Measurements from ENCODE around the gene IL6. TPM values are rescaled to one million over a fixed set of nuclear protein-coding genes. Genes with fewer than 3 reads are reported as not detected.
"Not testable (repeated sequence)": the region's sequence is repeated elsewhere in the genome, so short reads cannot be mapped to it uniquely, and the experiment has no call there.

The IL6 gene
- total and polyA plus RNA-seq, 9 of the 15 experiments (the other 6 are each of a cell fraction or from before 2014, with no cell fraction given) = 0.76 to 2.9 (median 1.5) TPM

- TF ChIP-seq MTA1 (IDR thresholded peaks at IDR 0.05; ENCODE audit: borderline replicate concordance) (peak; percentile 69; the same call in 1 of the 2 replicates), PKNOX1 (IDR thresholded peaks at IDR 0.05) (peak; percentile 90), FOSL1 (tag; conservative IDR thresholded peaks at IDR 0.05) (peak; percentile 68), BACH1 (tag; IDR thresholded peaks at IDR 0.05) (peak; percentile 65; the same call in 1 of the 2 replicates), HDAC3 (IDR thresholded peaks at IDR 0.05; ENCODE audit: borderline replicate concordance, partially characterized antibody) (peak; percentile 48), CXXC5 (CRISPR knock-in tag; IDR thresholded peaks at IDR 0.05) (peak; percentile 29; the same call in 1 of the 2 replicates), SMARCA4 (IDR thresholded peaks at IDR 0.05) (peak; percentile 92), MNT (conservative IDR thresholded peaks at IDR 0.05) (peak; percentile 62 to 83; a peak in 3 of 4 replicates), ZNF766 (CRISPR knock-in tag; conservative IDR thresholded peaks at IDR 0.05) (0 out of 2 replicates have a peak, but pooled peaks have one; percentile 39), MTA2 (IDR thresholded peaks at IDR 0.05; ENCODE audit: low read depth) (peak; percentile 31; the same call in 1 of the 2 replicates), SUPT5H (IDR thresholded peaks at IDR 0.05) (peak; percentile 45; the same call in 1 of the 2 replicates), ESRRA (IDR thresholded peaks at IDR 0.05; ENCODE audit: borderline replicate concordance, low read depth) (0 out of 2 replicates have a peak, but pooled peaks have one; percentile 12), FOXK2 (conservative IDR thresholded peaks at IDR 0.05 in 1 of 2, IDR thresholded peaks at IDR 0.05 in 1 of 2; ENCODE audit: low read depth in 2 of 2) (peak; percentile 98 to 99), NFE2L1 (tag; IDR thresholded peaks at IDR 0.05; ENCODE audit: borderline replicate concordance, low read depth) (peak; percentile 94), GATAD2B (IDR thresholded peaks at IDR 0.05; ENCODE audit: borderline replicate concordance) (peak; percentile 77), FOXJ2 (tag; IDR thresholded peaks at IDR 0.05) (peak; percentile 73; the same call in 1 of the 2 replicates), RAD51 (IDR thresholded peaks at IDR 0.05; ENCODE audit: borderline replicate concordance, low read depth) (0 out of 2 replicates have a peak, but pooled peaks have one; percentile 24), MEIS2 (IDR thresholded peaks at IDR 0.05; ENCODE audit: partially characterized antibody) (peak; percentile 87), SMARCE1 (IDR thresholded peaks at IDR 0.05) (peak; percentile 85), TAL1 (IDR thresholded peaks at IDR 0.05) (peak; percentile 36; the same call in 1 of the 2 replicates), GATAD2A (IDR thresholded peaks at IDR 0.05) (peak; percentile 51; the same call in 1 of the 2 replicates), TEAD1 (CRISPR knock-in tag; IDR thresholded peaks at IDR 0.05) (0 out of 4 replicates have a peak, but pooled peaks of 1 of the 2 experiments have one; percentile 13), CBFA2T3 (IDR thresholded peaks at IDR 0.05) (peak; percentile 38; the same call in 1 of the 2 replicates), TCFL5 (CRISPR knock-in tag; conservative IDR thresholded peaks at IDR 0.05) (0 out of 2 replicates have a peak, but pooled peaks have one; percentile 4), ZEB2 (IDR thresholded peaks at IDR 0.05) (peak; percentile 76), ATF1 (tag; IDR thresholded peaks at IDR 0.05) (peak; percentile 52; the same call in 1 of the 2 replicates), SOX6 (IDR thresholded peaks at IDR 0.05) (peak; percentile 82)
- TF ChIP-seq ATF1 (CRISPR knock-in tag; IDR thresholded peaks at IDR 0.05) = not testable (repeated sequence)
These were observed 18.8 kb upstream of the IL6 start (continued) for GRCh38 chr7:22708214-22708613.
